ENCODE data around the gene ABI2.

Gene ABI2

GRCh38 chr2:203310688-203311436 is 17.3 kb upstream of the ABI2 start:
- H3K27ac ChIP-seq, result no peak overlapping the region

GRCh38 chr2:203326356-203326755 is 1.8 kb upstream of the ABI2 start:
- no peak overlapping the region for H3K27ac ChIP-seq
- no peak for TF ChIP-seq CTCF (IDR thresholded peaks at IDR 0.05)
- no peak for TF ChIP-seq ZFX (IDR thresholded peaks at IDR 0.05; ENCODE audit: borderline replicate concordance)

More at GRCh38 chr2:203310688-203311436, 17.3 kb upstream of the ABI2 start:
- no peak for TF ChIP-seq CTCF (IDR thresholded peaks at IDR 0.05)
- TF ChIP-seq ZFX (IDR thresholded peaks at IDR 0.05; ENCODE audit: borderline replicate concordance), result no peak

GRCh38 chr2:203327582-203327900 is 653 bp upstream of the ABI2 start:
- TF ChIP-seq ZFX (IDR thresholded peaks at IDR 0.05; ENCODE audit: borderline replicate concordance) (no peak), CTCF (IDR thresholded peaks at IDR 0.05) (no peak)
- H3K27ac ChIP-seq, result peak overlapping the region; percentile 88

GRCh38 chr2:203328760-203329540 is 756 bp downstream of the ABI2 start:
- TF ChIP-seq CTCF (IDR thresholded peaks at IDR 0.05), result no peak
- TF ChIP-seq ZFX (IDR thresholded peaks at IDR 0.05; ENCODE audit: borderline replicate concordance), result no peak
- peak overlapping the region; percentile 88 for H3K27ac ChIP-seq

- no peak overlapping the region for H3K27ac ChIP-seq
- no peak for TF ChIP-seq CTCF (IDR thresholded peaks at IDR 0.05)
Measured at GRCh38 chr2:203330434-203330833, 2.2 kb downstream of the ABI2 start.

GRCh38 chr2:203338322-203338721 is 10.1 kb downstream of the ABI2 start:
- TF ChIP-seq ZFX (IDR thresholded peaks at IDR 0.05; ENCODE audit: borderline replicate concordance) (no peak), CTCF (IDR thresholded peaks at IDR 0.05) (no peak)
- H3K27ac ChIP-seq, result no peak overlapping the region
